ENCODE data around the gene RSPH10B2.

GRCh38 chr7:6729492-6730342 lies 24.2 kb upstream of the RSPH10B2 start:
- TF ChIP-seq CTCF (IDR thresholded peaks at IDR 0.05; ENCODE audit: low read length), result no peak
- TF ChIP-seq EZH2 (optimal IDR thresholded peaks at IDR 0.05; ENCODE audit: low read depth, low read length), result no peak
